SK-N-MC (cell line): ENCODE data around the gene SAMD11.

Source experiments
- EZH2 ChIP-seq: fragments of 200-600 bp; sonication (generic); IDR thresholded peaks from one replicate; pipeline ENCODE4 v1.6.1; 2017; ENCODE audit warnings: antibody characterized with exemption
- FOXP2 ChIP-seq: optimal IDR thresholded peaks from 2 replicates; pipeline ENCODE3; 2011; ENCODE audit warnings: mild to moderate bottlenecking, moderate library complexity; ENCODE audit not compliant: insufficient read depth; ENCODE audit errors: extremely low read length, control extremely low read depth
- POLR2AphosphoS5 ChIP-seq: IDR thresholded peaks from 2 replicates; pipeline ENCODE4 v1.6.1; 2012; ENCODE audit warnings: mild to moderate bottlenecking, low read depth, low read length, borderline replicate concordance

- no peak for TF ChIP-seq EZH2
- no peak for TF ChIP-seq POLR2AphosphoS5
- no peak for TF ChIP-seq FOXP2
These were observed 13.8 kb upstream of the SAMD11 start for GRCh38 chr1:909861-910310.
